Measurements from ENCODE around the gene PABPN1L. TPM values are rescaled to one million over a fixed set of nuclear protein-coding genes. Genes with fewer than 3 reads are reported as not detected.

The PABPN1L gene
- total and polyA plus RNA-seq, 2 of the 13 experiments (the other 11 are each of a cell fraction or from before 2014, with no cell fraction given): not detected

- FAIRE-seq: peak; percentile 93
- 12% methylated on average over 12 of the region's 12 CpGs for WGBS (ENCODE audit: low lambda C conversion rate)
- BruUV-seq (replicated peaks): no TSS peak
- Histone ChIP-seq H3K9ac (ENCODE audit: insufficient read depth, low read depth, low read length) (peak overlapping the region; percentile 82), H3K27me3 (ENCODE audit: control insufficient read depth in 1 of 2, insufficient read depth in 2 of 2, low read length in 2 of 2) (no peaks in the 10 kb centered on the region; a peak in 1 of 5 replicates), H4K20me1 (ENCODE audit: insufficient read depth, low read length) (no peaks in the 10 kb centered on the region), H3K79me2 (ENCODE audit: insufficient read depth, low read length) (peaks cover 12% of the 10 kb centered on the region), H3K4me3 (replicated peaks in 1 of 3; ENCODE audit: insufficient read depth in 1 of 3, low read depth in 2 of 3, low read length in 3 of 3) (peak overlapping the region; percentile 68 to 100 (median 98)), H3K27ac (ENCODE audit: extremely low read length, insufficient read depth, low read length) (peak overlapping the region; percentile 62), H3K36me3 (replicated peaks in 1 of 2; ENCODE audit: control insufficient read depth in 1 of 2, insufficient read depth in 2 of 2, low read length in 2 of 2) (peaks cover 12 to 28% of the 10 kb centered on the region in 2 experiments), H2AFZ (ENCODE audit: low read length) (no peak overlapping the region), H3K9me3 (ENCODE audit: low read length) (no peaks in the 10 kb centered on the region), H3K4me1 (ENCODE audit: insufficient read depth, low read length) (peaks cover 15% of the 10 kb centered on the region), H3K4me2 (ENCODE audit: low read depth, low read length) (peak overlapping the region; percentile 80)
- intact Hi-C loops (cut with micrococcal nuclease; ENCODE audit: unreplicated experiment) (loop anchor here (1.0 to 5.0 kb wide), 3 partner anchors 19 to 101 kb away; no protein-coding TSS in a partner anchor), in situ Hi-C loops (cut with HindIII; ENCODE audit: extremely low pct_ligation_motif_present, low pct_unique_long_range_greater_than_20kb) (loop anchor here (5.0 kb wide), 2 partner anchors 46 to 101 kb away; partner anchors contain the start of gene APRT)
- ChIA-PET POLR2A (interaction anchor here (1.0 to 2.3 kb wide), 6 partner anchors 46 to 313 kb away, joined by 3 to 29 read pairs (median 8); partner anchors contain the start of genes APRT, CDH15 and PIEZO1), CTCF (ENCODE audit: low intra/inter-chr PET ratio, low total read pairs) (interaction anchor here (1.5 to 2.3 kb wide), 4 partner anchors 18 to 120 kb away, joined by 8 to 22 read pairs (median 12); no protein-coding TSS in a partner anchor)
- ATAC-seq: peak; percentile 83
- DNase-seq (ENCODE audit: low spot score): peak; percentile 75
- TF ChIP-seq ZC3H4 (CRISPR knock-in tag; IDR thresholded peaks at IDR 0.05; ENCODE audit: borderline replicate concordance) (0 out of 2 replicates have a peak, but pooled peaks have one; percentile 11), MIER2 (CRISPR knock-in tag; IDR thresholded peaks at IDR 0.05) (0 out of 2 replicates have a peak, but pooled peaks have one; percentile 36), ZNF44 (CRISPR knock-in tag; IDR thresholded peaks at IDR 0.05) (peak; percentile 89; the same call in 1 of the 2 replicates), KAT7 (CRISPR knock-in tag; IDR thresholded peaks at IDR 0.05; ENCODE audit: borderline replicate concordance) (no peak), STAG1 (CRISPR knock-in tag; IDR thresholded peaks at IDR 0.05) (peak; percentile 82), JUN (CRISPR knock-in tag; IDR thresholded peaks at IDR 0.05) (0 out of 2 replicates have a peak, but pooled peaks have one; percentile 8), IKZF1 (IDR thresholded peaks at IDR 0.05) (no peak), ZBTB33 (CRISPR knock-in tag; IDR thresholded peaks at IDR 0.05) (peak; percentile 30; the same call in 1 of the 2 replicates), ZNF746 (CRISPR knock-in tag; IDR thresholded peaks at IDR 0.05) (0 out of 2 replicates have a peak, but pooled peaks have one; percentile 6), ZNF124 (CRISPR knock-in tag; IDR thresholded peaks at IDR 0.05) (0 out of 2 replicates have a peak, but pooled peaks have one; percentile 65), MYC (CRISPR knock-in tag; IDR thresholded peaks at IDR 0.05; ENCODE audit: borderline replicate concordance) (peak; percentile 14; the same call in 1 of the 2 replicates), CHD2 (IDR thresholded peaks at IDR 0.05; ENCODE audit: low read depth, low read length) (peak; percentile 40; the same call in 1 of the 2 replicates), ZBTB1 (CRISPR knock-in tag; IDR thresholded peaks at IDR 0.05; ENCODE audit: borderline replicate concordance) (no peak), ZNF432 (CRISPR knock-in tag; IDR thresholded peaks at IDR 0.05; ENCODE audit: borderline replicate concordance) (no peak), CENPX (CRISPR knock-in tag; IDR thresholded peaks at IDR 0.05) (no peak), YEATS4 (CRISPR knock-in tag; IDR thresholded peaks at IDR 0.05; ENCODE audit: borderline replicate concordance) (peak; percentile 17; the same call in 1 of the 2 replicates), YY1 (IDR thresholded peaks at IDR 0.05; ENCODE audit: insufficient read depth, insufficient replicate concordance, low read depth, low read length) (peak; percentile 70), ZNF160 (CRISPR knock-in tag; IDR thresholded peaks at IDR 0.05) (peak; percentile 24; the same call in 1 of the 2 replicates), SMC3 (IDR thresholded peaks at IDR 0.05; ENCODE audit: low read length) (peak; percentile 79), ZNF337 (CRISPR knock-in tag; IDR thresholded peaks at IDR 0.05; ENCODE audit: borderline replicate concordance, low read depth) (0 out of 2 replicates have a peak, but pooled peaks have one; percentile 74), PITX1 (CRISPR knock-in tag; IDR thresholded peaks at IDR 0.05) (peak; percentile 24; the same call in 1 of the 2 replicates), ZNF691 (CRISPR knock-in tag; IDR thresholded peaks at IDR 0.05; ENCODE audit: borderline replicate concordance, low read depth) (peak; percentile 4; the same call in 1 of the 2 replicates), ZNF563 (CRISPR knock-in tag; IDR thresholded peaks at IDR 0.05) (no peak)
Observed at GRCh38 chr16:88857728-88858339, 8.6 kb downstream of the PABPN1L start.

Measured in HepG2 (cell line).